HG03103 (cell line): ENCODE measurements around the gene LOXHD1.

ENCODE experiments used
- ATAC-seq: cut with Tn5 transposase; IDR thresholded peaks from one replicate; pipeline ENCODE4 v1.9.1; 2021; ENCODE audit warnings: low read depth; ENCODE audit not compliant: unreplicated experiment

The LOXHD1 gene

GRCh38 chr18:46630160-46630559 is 26.9 kb downstream of the LOXHD1 start:
- no peak for ATAC-seq

- no peak for ATAC-seq
These were observed 27.7 kb downstream of the LOXHD1 start for GRCh38 chr18:46629361-46629760.

GRCh38 chr18:46628206-46628605 is 28.8 kb downstream of the LOXHD1 start:
- ATAC-seq: no peak

GRCh38 chr18:46627136-46627535 is 29.9 kb downstream of the LOXHD1 start:
- no peak for ATAC-seq

- ATAC-seq: no peak
These were observed 32.0 kb downstream of the LOXHD1 start for GRCh38 chr18:46625069-46625468.

GRCh38 chr18:46624127-46624526 is 32.9 kb downstream of the LOXHD1 start:
- no peak for ATAC-seq

GRCh38 chr18:46623541-46623940 is 33.5 kb downstream of the LOXHD1 start:
- no peak for ATAC-seq

GRCh38 chr18:46622999-46623398 is 34.0 kb downstream of the LOXHD1 start:
- no peak for ATAC-seq

- ATAC-seq: no peak
These were observed 34.6 kb downstream of the LOXHD1 start for GRCh38 chr18:46622451-46622850.

GRCh38 chr18:46621871-46622270 is 35.1 kb downstream of the LOXHD1 start:
- ATAC-seq: no peak

GRCh38 chr18:46621111-46621766 is 35.8 kb downstream of the LOXHD1 start:
- ATAC-seq: no peak

- ATAC-seq: no peak
These were observed 37.5 kb downstream of the LOXHD1 start for GRCh38 chr18:46619559-46619958.

- no peak for ATAC-seq
These were observed 41.3 kb downstream of the LOXHD1 start for GRCh38 chr18:46615720-46616119.

- ATAC-seq: no peak
These were observed 48.0 kb downstream of the LOXHD1 start for GRCh38 chr18:46609048-46609447.

GRCh38 chr18:46607926-46608325 is 49.1 kb downstream of the LOXHD1 start:
- no peak for ATAC-seq

- ATAC-seq: no peak
These were observed 55.7 kb downstream of the LOXHD1 start for GRCh38 chr18:46601141-46601805.

- ATAC-seq: no peak
These were observed 60.9 kb downstream of the LOXHD1 start for GRCh38 chr18:46596119-46596518.

GRCh38 chr18:46591783-46592391 is 65.1 kb downstream of the LOXHD1 start:
- no peak for ATAC-seq

- ATAC-seq: no peak
These were observed 66.9 kb downstream of the LOXHD1 start for GRCh38 chr18:46590103-46590502.

- ATAC-seq: no peak
These were observed 67.9 kb downstream of the LOXHD1 start for GRCh38 chr18:46588971-46589660.

GRCh38 chr18:46587600-46587999 is 69.4 kb downstream of the LOXHD1 start:
- no peak for ATAC-seq
